Hepatocyte (in vitro differentiated cells): ENCODE results near the gene SFMBT2. TPM values are rescaled to one million over a fixed set of nuclear protein-coding genes. Genes with fewer than 3 reads are reported as not detected.
"Not testable (repeated sequence)": the region's sequence is repeated elsewhere in the genome, so short reads cannot be mapped to it uniquely, and the experiment has no call there.

ENCODE experiments used
- DNase-seq: peaks from one replicate; pipeline ENCODE4 v3.0.0-alpha.2; 2016; ENCODE audit warnings: low spot score
- H2AFZ ChIP-seq: fragments of 200-600 bp; sonication (generic); 2 replicates; pipeline ENCODE4 v1.6.0; 2016; ENCODE audit warnings: antibody characterized with exemption, mild to moderate bottlenecking
- H3K27ac ChIP-seq: fragments of 200-600 bp; sonication (generic); 2 replicates; pipeline ENCODE4 v1.5.1; 2016; ENCODE audit warnings: mild to moderate bottlenecking
- H3K27me3 ChIP-seq: fragments of 200-600 bp; sonication (generic); 2 replicates; pipeline ENCODE4 v1.6.1; 2016
- H3K36me3 ChIP-seq: fragments of 200-600 bp; sonication (generic); replicated peaks from 2 replicates; pipeline ENCODE4 v1.5.1; 2016; ENCODE audit warnings: low read depth; ENCODE audit not compliant: insufficient read depth
- H3K4me1 ChIP-seq: fragments of 200-600 bp; sonication (generic); 2 replicates; pipeline ENCODE4 v1.5.1; 2016; ENCODE audit warnings: mild to moderate bottlenecking, moderate library complexity; ENCODE audit not compliant: insufficient read depth
- H3K4me2 ChIP-seq: fragments of 200-600 bp; sonication (generic); 2 replicates; pipeline ENCODE4 v1.6.0; 2016
- H3K4me3 ChIP-seq: fragments of 200-600 bp; sonication (generic); 2 replicates; pipeline ENCODE4 v1.5.1; 2016; ENCODE audit warnings: mild to moderate bottlenecking
- H3K79me2 ChIP-seq: fragments of 200-600 bp; sonication (generic); 2 replicates; pipeline ENCODE4 v1.6.0; 2017; ENCODE audit warnings: mild to moderate bottlenecking
- H3K9me2 ChIP-seq: fragments of 200-600 bp; sonication (generic); replicated peaks from 2 replicates; pipeline ENCODE4 v1.6.0; 2017; ENCODE audit warnings: mild to moderate bottlenecking; ENCODE audit not compliant: insufficient read depth
- H3K9me3 ChIP-seq: fragments of 200-600 bp; sonication (generic); 2 replicates; pipeline ENCODE4 v1.5.1; 2016; ENCODE audit warnings: low read depth, mild to moderate bottlenecking
- H4K20me1 ChIP-seq: fragments of 200-600 bp; sonication (generic); 2 replicates; pipeline ENCODE4 v1.6.0; 2016; ENCODE audit warnings: mild to moderate bottlenecking; ENCODE audit not compliant: insufficient read depth, poor library complexity, severe bottlenecking
- CTCF ChIP-seq: fragments of 200-600 bp; sonication (generic); IDR thresholded peaks from 2 replicates; pipeline ENCODE4 v1.5.1; 2016; ENCODE audit warnings: antibody characterized with exemption, mild to moderate bottlenecking; ENCODE audit not compliant: poor library complexity
- EZH2 ChIP-seq: fragments of 200-600 bp; sonication (generic); IDR thresholded peaks from 2 replicates; pipeline ENCODE4 v1.6.1; 2016; ENCODE audit warnings: antibody characterized with exemption, mild to moderate bottlenecking, borderline replicate concordance
- EZH2phosphoT487 ChIP-seq: fragments of 200-600 bp; sonication (generic); IDR thresholded peaks from one replicate; pipeline ENCODE4 v1.6.1; 2018; ENCODE audit warnings: antibody characterized with exemption, mild to moderate bottlenecking, low read depth, moderate library complexity; ENCODE audit not compliant: unreplicated experiment, severe bottlenecking
- WGBS: methylation state at CpG from one replicate; pipeline ENCODE4 v1.1.6; 2016; ENCODE audit warnings: low lambda C conversion rate; ENCODE audit errors: missing lambda C conversion rate; 5-methylcytosine and 5-hydroxymethylcytosine counted together
- polyA plus RNA-seq: library from polyadenylated mRNA; unstranded; fragments of >200 nt; fragmentation: Nextera tagmentation; extraction: Ambion mirVana; gene quantifications from 2 replicates; pipeline ENCODE4 v1.2.1, GENCODE V29; 2016
- total RNA-seq: library from RNA; depleted of rRNA; stranded (reverse); fragments of >200 nt; gene quantifications from 2 replicates; pipeline ENCODE4 v1.2.3, GENCODE V29; 2014

The SFMBT2 gene
- total and polyA plus RNA-seq, 2 experiments from 2014 or later, result 1.1 to 3.8 TPM

GRCh38 chr10:7230951-7231350 is 179.9 kb downstream of the SFMBT2 start:
- Histone ChIP-seq H4K20me1 (no peaks in the 10 kb centered on the region), H2AFZ (no peak overlapping the region), H3K9me3 (no peaks in the 10 kb centered on the region), H3K79me2 (no peaks in the 10 kb centered on the region), H3K27ac (no peak overlapping the region), H3K4me3 (no peak overlapping the region), H3K4me2 (no peak overlapping the region), H3K4me1 (peaks cover 8% of the 10 kb centered on the region), H3K36me3 (no peaks in the 10 kb centered on the region), H3K27me3 (no peaks in the 10 kb centered on the region), H3K9me2 (no peaks in the 10 kb centered on the region)
- DNase-seq, result no peak
- TF ChIP-seq EZH2phosphoT487, result no peak
- TF ChIP-seq CTCF, result no peak
- TF ChIP-seq EZH2, result no peak
- WGBS, result 72% methylated on average over 4 of the region's 4 CpGs

GRCh38 chr10:7230036-7230435 is 180.8 kb downstream of the SFMBT2 start:
- Histone ChIP-seq H3K36me3 (no peaks in the 10 kb centered on the region), H3K79me2 (no peaks in the 10 kb centered on the region), H3K9me3 (no peaks in the 10 kb centered on the region), H3K4me2 (no peak overlapping the region), H3K27me3 (no peaks in the 10 kb centered on the region), H2AFZ (no peak overlapping the region), H3K4me3 (no peak overlapping the region), H3K4me1 (peaks cover 8% of the 10 kb centered on the region), H3K9me2 (no peaks in the 10 kb centered on the region), H3K27ac (no peak overlapping the region), H4K20me1 (no peaks in the 10 kb centered on the region)
- 76% methylated on average over 4 of the region's 4 CpGs for WGBS
- DNase-seq, result no peak
- no peak for TF ChIP-seq EZH2phosphoT487
- no peak for TF ChIP-seq CTCF
- no peak for TF ChIP-seq EZH2

GRCh38 chr10:7225133-7225532 is 185.7 kb downstream of the SFMBT2 start:
- no peak for DNase-seq
- Histone ChIP-seq H3K79me2 (no peaks in the 10 kb centered on the region), H3K9me3 (peaks cover 9% of the 10 kb centered on the region), H3K9me2 (no peaks in the 10 kb centered on the region), H3K27me3 (no peaks in the 10 kb centered on the region), H3K4me1 (no peaks in the 10 kb centered on the region), H2AFZ (no peak overlapping the region), H3K4me3 (no peak overlapping the region), H4K20me1 (no peaks in the 10 kb centered on the region), H3K36me3 (no peaks in the 10 kb centered on the region), H3K27ac (no peak overlapping the region), H3K4me2 (no peak overlapping the region)
- WGBS, result 92% methylated on average over 8 of the region's 8 CpGs
- no peak for TF ChIP-seq EZH2
- no peak for TF ChIP-seq CTCF
- TF ChIP-seq EZH2phosphoT487, result no peak

GRCh38 chr10:7218968-7219367 is 191.9 kb downstream of the SFMBT2 start:
- TF ChIP-seq CTCF, result peak; percentile 6
- no peak for TF ChIP-seq EZH2
- Histone ChIP-seq H3K36me3 (no peaks in the 10 kb centered on the region), H3K4me3 (no peak overlapping the region), H3K9me2 (no peaks in the 10 kb centered on the region), H3K27me3 (no peaks in the 10 kb centered on the region), H4K20me1 (no peaks in the 10 kb centered on the region), H3K4me2 (no peak overlapping the region), H2AFZ (no peak overlapping the region), H3K9me3 (peaks cover 6% of the 10 kb centered on the region), H3K27ac (no peak overlapping the region), H3K4me1 (no peaks in the 10 kb centered on the region), H3K79me2 (no peaks in the 10 kb centered on the region)
- 84% methylated on average over 3 of the region's 3 CpGs for WGBS
- DNase-seq, result no peak

- not testable (repeated sequence) for H3K9me2 ChIP-seq, H4K20me1 ChIP-seq, H3K79me2 ChIP-seq, DNase-seq, H3K36me3 ChIP-seq, H3K9me3 ChIP-seq, H3K4me3 ChIP-seq, H3K27ac ChIP-seq, H3K27me3 ChIP-seq, H3K4me1 ChIP-seq, H3K4me2 ChIP-seq, H2AFZ ChIP-seq
- WGBS, result 90% methylated on average over 3 of the region's 3 CpGs
Observed at GRCh38 chr10:7212696-7213095, 198.1 kb downstream of the SFMBT2 start.
